Measurements from ENCODE around the gene CST6. TPM values are rescaled to one million over a fixed set of nuclear protein-coding genes. Genes with fewer than 3 reads are reported as not detected.

CST6 gene
- total RNA-seq, 2 donors from 2014 or later, result 2.6 to 6.3 TPM

DNA sequence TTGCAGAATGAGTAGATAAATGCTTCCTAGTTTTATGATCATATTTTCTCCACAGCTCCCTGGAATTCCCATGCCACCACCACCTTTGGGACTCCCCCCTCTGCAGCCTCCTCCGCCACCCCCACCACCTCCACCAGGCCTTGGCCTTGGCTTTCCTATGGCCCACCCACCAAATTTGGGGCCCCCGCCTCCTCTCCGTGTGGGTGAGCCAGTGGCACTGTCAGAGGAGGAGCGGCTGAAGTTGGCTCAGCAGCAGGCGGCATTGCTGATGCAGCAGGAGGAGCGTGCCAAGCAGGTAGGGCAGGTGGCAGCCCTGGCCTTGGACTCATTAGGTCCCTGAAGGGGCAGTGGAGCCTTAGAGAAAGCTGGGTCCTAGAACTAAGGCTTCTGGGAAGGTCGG, 43.2 kb downstream of the CST6 start:
- DNase-seq (ENCODE audit: low spot score), result no peak
- Histone ChIP-seq H3K4me3 (no peak overlapping the region), H3K27me3 (no peaks in the 10 kb centered on the region), H3K36me3 (peaks cover 59% of the 10 kb centered on the region), H3K9me3 (no peaks in the 10 kb centered on the region), H3K4me1 (peaks cover 0 to 22% of the 10 kb centered on the region in 2 donors), H3K27ac (no peak overlapping the region)
- TF ChIP-seq, protein P1, sequence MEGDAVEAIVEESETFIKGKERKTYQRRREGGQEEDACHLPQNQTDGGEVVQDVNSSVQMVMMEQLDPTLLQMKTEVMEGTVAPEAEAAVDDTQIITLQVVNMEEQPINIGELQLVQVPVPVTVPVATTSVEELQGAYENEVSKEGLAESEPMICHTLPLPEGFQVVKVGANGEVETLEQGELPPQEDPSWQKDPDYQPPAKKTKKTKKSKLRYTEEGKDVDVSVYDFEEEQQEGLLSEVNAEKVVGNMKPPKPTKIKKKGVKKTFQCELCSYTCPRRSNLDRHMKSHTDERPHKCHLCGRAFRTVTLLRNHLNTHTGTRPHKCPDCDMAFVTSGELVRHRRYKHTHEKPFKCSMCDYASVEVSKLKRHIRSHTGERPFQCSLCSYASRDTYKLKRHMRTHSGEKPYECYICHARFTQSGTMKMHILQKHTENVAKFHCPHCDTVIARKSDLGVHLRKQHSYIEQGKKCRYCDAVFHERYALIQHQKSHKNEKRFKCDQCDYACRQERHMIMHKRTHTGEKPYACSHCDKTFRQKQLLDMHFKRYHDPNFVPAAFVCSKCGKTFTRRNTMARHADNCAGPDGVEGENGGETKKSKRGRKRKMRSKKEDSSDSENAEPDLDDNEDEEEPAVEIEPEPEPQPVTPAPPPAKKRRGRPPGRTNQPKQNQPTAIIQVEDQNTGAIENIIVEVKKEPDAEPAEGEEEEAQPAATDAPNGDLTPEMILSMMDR (IDR thresholded peaks at IDR 0.05), result no peak

DNA sequence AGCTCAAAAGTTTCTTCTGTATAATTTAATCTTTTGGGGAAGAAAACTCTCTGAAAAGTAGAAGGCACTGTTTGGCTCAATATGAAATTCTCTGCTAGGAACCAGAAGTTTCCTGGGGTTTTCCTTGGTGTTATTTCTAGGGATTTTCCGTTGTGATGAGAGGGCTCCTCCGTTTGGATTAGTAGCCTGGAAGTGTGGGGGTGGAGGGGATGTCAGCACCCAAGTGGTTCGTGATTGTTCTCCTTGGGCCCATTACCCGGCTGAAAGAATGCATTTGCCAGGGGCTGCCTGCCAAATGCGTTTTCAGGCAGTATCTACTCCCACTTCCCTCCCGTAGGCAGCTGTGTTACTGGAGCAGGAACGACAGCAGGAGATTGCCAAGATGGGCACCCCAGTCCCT, 44.7 kb downstream of the CST6 start:
- TF ChIP-seq, protein P1 (IDR thresholded peaks at IDR 0.05), result no peak

GRCh38 chr11:66059966-66060680, 48.3 kb downstream of the CST6 start:
- Histone ChIP-seq H3K27ac (no peak overlapping the region), H3K4me3 (no peak overlapping the region), H3K9me3 (no peaks in the 10 kb centered on the region), H3K4me1 (no peaks in the 10 kb centered on the region), H3K36me3 (peaks cover 100% of the 10 kb centered on the region), H3K27me3 (no peaks in the 10 kb centered on the region)
- TF ChIP-seq, protein P1 (IDR thresholded peaks at IDR 0.05), result no peak
- no peak for DNase-seq (ENCODE audit: low spot score)

More for the DNA sequence above, 44.7 kb downstream of the CST6 start:
- Histone ChIP-seq H3K27ac (no peak overlapping the region), H3K4me3 (no peak overlapping the region), H3K27me3 (no peaks in the 10 kb centered on the region), H3K9me3 (no peaks in the 10 kb centered on the region), H3K36me3 (peaks cover 74% of the 10 kb centered on the region), H3K4me1 (peaks cover 0 to 16% of the 10 kb centered on the region in 2 donors)
- DNase-seq (ENCODE audit: low spot score), result no peak

GRCh38 chr11:66061268-66061667, 49.5 kb downstream of the CST6 start:
- H3K27me3 ChIP-seq, result no peaks in the 10 kb centered on the region
- TF ChIP-seq, protein P1 (IDR thresholded peaks at IDR 0.05), result no peak
- H3K4me1 ChIP-seq, result no peaks in the 10 kb centered on the region
- H3K27ac ChIP-seq, result no peak overlapping the region
- DNase-seq (ENCODE audit: low spot score), result no peak
- no peaks in the 10 kb centered on the region for H3K9me3 ChIP-seq
- no peak overlapping the region for H3K4me3 ChIP-seq
- peaks cover 99% of the 10 kb centered on the region for H3K36me3 ChIP-seq

GRCh38 chr11:66062408-66062807, 50.6 kb downstream of the CST6 start:
- Histone ChIP-seq H3K36me3 (peaks cover 97% of the 10 kb centered on the region), H3K27ac (no peak overlapping the region), H3K4me1 (peaks cover 0 to under 1% of the 10 kb centered on the region in 2 donors), H3K27me3 (no peaks in the 10 kb centered on the region), H3K4me3 (no peak overlapping the region), H3K9me3 (no peaks in the 10 kb centered on the region)
- TF ChIP-seq, protein P1 (IDR thresholded peaks at IDR 0.05), result no peak
- DNase-seq (ENCODE audit: low spot score), result no peak

Other genes with a start within 250 kb of the CST6 start
- 10 to 100 TPM in 1 of 2 donors, 1 to 10 TPM in 1; 9.5 to 14.3 TPM for gene AP5B1, start 231.0 kb upstream of the CST6 start, total RNA-seq
- not detected for gene OVOL1, start 224.9 kb upstream of the CST6 start, total RNA-seq
- gene SNX32, start 178.0 kb upstream of the CST6 start, total RNA-seq, result under 1 TPM; 0.20 to 0.37 TPM
- gene CFL1, start 153.8 kb upstream of the CST6 start, total RNA-seq, result 100 to 1,000 TPM; 365 to 493 TPM
- gene MUS81, start 151.6 kb upstream of the CST6 start, total RNA-seq, result 10 to 100 TPM; 23.4 to 26.3 TPM
- gene EFEMP2, start 139.2 kb upstream of the CST6 start, total RNA-seq, result 100 to 1,000 TPM; 117 to 156 TPM
- gene CTSW, start 132.2 kb upstream of the CST6 start, total RNA-seq, result 1 to 10 TPM in 1 of 2 donors, under 1 TPM in 1; 0.39 to 1.1 TPM
- gene FIBP, start 123.5 kb upstream of the CST6 start, total RNA-seq, result 10 to 100 TPM; 50.9 to 82.8 TPM
- gene CCDC85B, start 121.3 kb upstream of the CST6 start, total RNA-seq, result 100 to 1,000 TPM; 115 to 172 TPM
- 1 to 10 TPM; 4.9 to 6.8 TPM for gene FOSL1, start 111.6 kb upstream of the CST6 start, total RNA-seq
- 10 to 100 TPM; 13.9 to 23.5 TPM for gene C11orf68, start 92.9 kb upstream of the CST6 start, total RNA-seq
- 10 to 100 TPM; 72.1 to 83.1 TPM for gene DRAP1, start 92.6 kb upstream of the CST6 start, total RNA-seq
- gene TSGA10IP, start 66.5 kb upstream of the CST6 start, total RNA-seq, result not detected
- gene SART1, start 50.3 kb upstream of the CST6 start, total RNA-seq, result 10 to 100 TPM; 20.7 to 42.5 TPM
- 10 to 100 TPM; 17.6 to 25.0 TPM for gene EIF1AD, start 9.9 kb upstream of the CST6 start, total RNA-seq
- gene BANF1, start 9.5 kb upstream of the CST6 start, total RNA-seq, result 10 to 100 TPM; 66.6 to 85.5 TPM
- not detected for gene CATSPER1, start 14.5 kb downstream of the CST6 start, total RNA-seq
- 10 to 100 TPM; 22.7 to 29.0 TPM for gene GAL3ST3, start 37.2 kb downstream of the CST6 start, total RNA-seq
- gene SF3B2, start 40.4 kb downstream of the CST6 start, total RNA-seq, result 100 to 1,000 TPM in 1 of 2 donors, 10 to 100 TPM in 1; 62.5 to 111 TPM
- gene PACS1, start 58.3 kb downstream of the CST6 start, total RNA-seq, result 10 to 100 TPM; 47.7 to 88.9 TPM
- 10 to 100 TPM; 17.7 to 29.6 TPM for gene KLC2, start 245.7 kb downstream of the CST6 start, total RNA-seq

Measured in right atrium auricular region (tissue), 2 donors.